HepG2 (cell line): ENCODE data around the gene RHBDL1. TPM values are rescaled to one million over a fixed set of nuclear protein-coding genes. Genes with fewer than 3 reads are reported as not detected.

Source experiments
- ATAD3A ChIP-seq: sonication (generic); formaldehyde crosslinking; IDR thresholded peaks from 2 replicates; pipeline ENCODE4 v1.4.0; 2020; ENCODE audit warnings: missing genetic modification reagents
- ATF7-NPFF ChIP-seq: sonication (generic); formaldehyde crosslinking; IDR thresholded peaks from 2 replicates; pipeline ENCODE4 v1.8.1; 2023; ENCODE audit warnings: mild to moderate bottlenecking, low read depth, missing genetic modification reagents, moderate library complexity
- CCAR2 ChIP-seq: fragments of 200-400 bp; formaldehyde crosslinking; optimal IDR thresholded peaks from 2 replicates; pipeline ENCODE3; 2018; ENCODE audit warnings: low read depth, mild to moderate bottlenecking, low read length, moderate library complexity
- CEBPB ChIP-seq: IDR thresholded peaks from 2 replicates; pipeline ENCODE4 v1.6.1; 2011; ENCODE audit warnings: low read depth, low read length, improper control_type of control experiment, borderline replicate concordance
- DMAP1 ChIP-seq: IDR thresholded peaks from 2 replicates; pipeline ENCODE4 v1.6.1; 2016
- DRAP1 ChIP-seq: IDR thresholded peaks from 2 replicates; pipeline ENCODE4 v1.6.1; 2016; ENCODE audit warnings: missing genetic modification reagents, missing compliant biosample characterization
- FLYWCH1 ChIP-seq: sonication (generic); formaldehyde crosslinking; IDR thresholded peaks from 2 replicates; pipeline ENCODE4 v1.8.1; 2023; ENCODE audit warnings: mild to moderate bottlenecking, missing genetic modification reagents
- FUBP1 ChIP-seq: sonication (generic); formaldehyde crosslinking; IDR thresholded peaks from 2 replicates; pipeline ENCODE4 v1.5.1; 2020; ENCODE audit warnings: missing genetic modification reagents, mild to moderate bottlenecking, borderline replicate concordance
- HNF4A ChIP-seq: sonication (generic); formaldehyde crosslinking; IDR thresholded peaks from 2 replicates; pipeline ENCODE4 v1.4.0; 2020; ENCODE audit warnings: missing genetic modification reagents
- MXI1 ChIP-seq: IDR thresholded peaks from 3 replicates; pipeline ENCODE4 v1.6.1; 2012; ENCODE audit warnings: low read depth, low read length, inconsistent platforms, borderline replicate concordance
- PAX8 ChIP-seq: sonication (generic); formaldehyde crosslinking; IDR thresholded peaks from 2 replicates; pipeline ENCODE4 v1.8.0; 2022; ENCODE audit warnings: mild to moderate bottlenecking, missing genetic modification reagents, borderline replicate concordance
- POLR2G ChIP-seq: fragments of 200-400 bp; formaldehyde crosslinking; IDR thresholded peaks from 2 replicates; pipeline ENCODE4 v1.6.1; 2018; ENCODE audit warnings: mild to moderate bottlenecking, low read depth, low read length, moderate library complexity
- REL ChIP-seq: sonication (generic); formaldehyde crosslinking; conservative IDR thresholded peaks from 2 replicates; pipeline ENCODE4 v1.8.0; 2022; ENCODE audit warnings: mild to moderate bottlenecking, missing genetic modification reagents, moderate library complexity
- RFXANK ChIP-seq: IDR thresholded peaks from 2 replicates; pipeline ENCODE4 v1.6.1; 2016
- SAFB2 ChIP-seq: sonication (generic); formaldehyde crosslinking; IDR thresholded peaks from 2 replicates; pipeline ENCODE4 v1.5.1; 2020; ENCODE audit warnings: missing genetic modification reagents, low read depth, mild to moderate bottlenecking, borderline replicate concordance
- TRIM24 ChIP-seq: sonication (generic); formaldehyde crosslinking; IDR thresholded peaks from 2 replicates; pipeline ENCODE4 v1.8.0; 2022; ENCODE audit warnings: mild to moderate bottlenecking, missing genetic modification reagents
- UBTF ChIP-seq: sonication (generic); formaldehyde crosslinking; IDR thresholded peaks from 2 replicates; pipeline ENCODE4 v1.4.0; 2020; ENCODE audit warnings: mild to moderate bottlenecking, missing genetic modification reagents
- ZBTB4 ChIP-seq: sonication (generic); formaldehyde crosslinking; IDR thresholded peaks from 2 replicates; pipeline ENCODE4 v1.4.0; 2020; ENCODE audit warnings: missing genetic modification reagents, mild to moderate bottlenecking, borderline replicate concordance
- ZMYM2 ChIP-seq: sonication (generic); formaldehyde crosslinking; IDR thresholded peaks from 2 replicates; pipeline ENCODE4 v1.8.0; 2022; ENCODE audit warnings: mild to moderate bottlenecking, missing genetic modification reagents
- ZNF143 ChIP-seq: sonication (generic); formaldehyde crosslinking; IDR thresholded peaks from 2 replicates; pipeline ENCODE4 v1.4.0; 2020; ENCODE audit warnings: missing genetic modification reagents
- ZNF510 ChIP-seq: sonication (generic); formaldehyde crosslinking; IDR thresholded peaks from 2 replicates; pipeline ENCODE4 v1.4.0; 2020; ENCODE audit warnings: low read depth, mild to moderate bottlenecking, missing genetic modification reagents
- ZNF75D ChIP-seq: sonication (generic); formaldehyde crosslinking; IDR thresholded peaks from 2 replicates; pipeline ENCODE4 v1.8.1; 2023; ENCODE audit warnings: missing genetic modification reagents, mild to moderate bottlenecking, borderline replicate concordance
- polyA plus RNA-seq, 8 experiments: library from polyadenylated mRNA; depleted of rRNA in 3 of 8; stranded (reverse) in 7 of 8; unstranded in 1 of 8; fragments of >200 nt; fragmentation: Illumina TruSeq in 4 of 8; extraction: Trizol in 4 of 8; gene quantifications; 2 replicates each; pipeline versions ENCODE4 v1.2.1 to v1.2.3, GENCODE V29; 2011 to 2016; ENCODE audit warnings: low read depth in 4 of 8, missing spikeins in 1 of 8, mixed read lengths in 1 of 8; ENCODE audit not compliant: insufficient read depth in 1 of 8
- total RNA-seq, 5 experiments: library from RNA; depleted of rRNA; stranded (reverse); fragments of >200 nt; fragmentation: Illumina TruSeq; extraction: Trizol; gene quantifications; 2 replicates each; pipeline ENCODE4 v1.2.3, GENCODE V29; 2016; ENCODE audit warnings: low read depth in 1 of 5

The RHBDL1 gene
- total and polyA plus RNA-seq, 2 of the 13 experiments (the other 11 are each of a cell fraction or from before 2014, with no cell fraction given), result 1.8 to 3.8 TPM

GRCh38 chr16:695355-696089 lies 20.1 kb downstream of the RHBDL1 start (continued):
- TF ChIP-seq ZNF510 (CRISPR knock-in tag) (no peak), ATF7-NPFF (peak; percentile 74; the same call in 1 of the 2 replicates), POLR2G (no peak), MXI1 (no peak; the same call in 2 of the 3 replicates), FUBP1 (CRISPR knock-in tag) (no peak), REL (0 out of 2 replicates have a peak, but pooled peaks have one; percentile 61), CCAR2 (no peak), DRAP1 (CRISPR knock-in tag) (no peak), ZNF143 (CRISPR knock-in tag) (0 out of 2 replicates have a peak, but pooled peaks have one; percentile 26), DMAP1 (CRISPR knock-in tag) (no peak), FLYWCH1 (no peak), SAFB2 (no peak), CEBPB (no peak), TRIM24 (CRISPR knock-in tag) (no peak), RFXANK (CRISPR knock-in tag) (no peak), HNF4A (no peak), UBTF (CRISPR knock-in tag) (peak; percentile 74), ZBTB4 (peak; percentile 64; the same call in 1 of the 2 replicates), PAX8 (no peak), ATAD3A (no peak), ZMYM2 (0 out of 2 replicates have a peak, but pooled peaks have one; percentile 28), ZNF75D (CRISPR knock-in tag) (no peak)
